ENCODE data around the gene KRT25.
"Not testable (repeated sequence)": the region's sequence is repeated elsewhere in the genome, so short reads cannot be mapped to it uniquely, and the experiment has no call there.

The KRT25 gene

GRCh38 chr17:40777971-40778370, 22.8 kb upstream of the KRT25 start:
- Mint-ChIP-seq H3K27ac (no peak overlapping the region), H3K36me3 (no peaks in the 10 kb centered on the region), H3K9me3 (ENCODE audit: low read depth) (no peaks in the 10 kb centered on the region), H3K4me1 (ENCODE audit: low read depth) (peaks cover 4% of the 10 kb centered on the region), H3K27me3 (peaks cover 32% of the 10 kb centered on the region), H3K4me3 (no peak overlapping the region)

- H3K36me3 Mint-ChIP-seq = no peaks in the 10 kb centered on the region
- no peak overlapping the region for H3K4me3 Mint-ChIP-seq
- H3K27ac Mint-ChIP-seq = no peak overlapping the region
- H3K4me1 Mint-ChIP-seq (ENCODE audit: low read depth) = peaks cover 4% of the 10 kb centered on the region
- H3K9me3 Mint-ChIP-seq (ENCODE audit: low read depth) = no peaks in the 10 kb centered on the region
- H3K27me3 Mint-ChIP-seq = peaks cover 35% of the 10 kb centered on the region
Measured at GRCh38 chr17:40777459-40777858, 22.3 kb upstream of the KRT25 start.

- Mint-ChIP-seq H3K27ac (no peak overlapping the region), H3K9me3 (ENCODE audit: low read depth) (no peaks in the 10 kb centered on the region)
Measured at GRCh38 chr17:40775945-40776344, 20.8 kb upstream of the KRT25 start.

GRCh38 chr17:40772101-40772500, 17.0 kb upstream of the KRT25 start, which contains the start of gene KRT26:
Gene KRT26, minus strand, starts transcription at chr17:40772201. Its CDS starts 88 bp downstream, at chr17:40772113.
- Mint-ChIP-seq H3K36me3 (no peaks in the 10 kb centered on the region), H3K4me1 (ENCODE audit: low read depth) (no peaks in the 10 kb centered on the region), H3K9me3 (ENCODE audit: low read depth) (no peaks in the 10 kb centered on the region), H3K27me3 (peaks cover 27% of the 10 kb centered on the region), H3K27ac (no peak within 1 kb of the TSS), H3K4me3 (no peak within 1 kb of the TSS)

More at GRCh38 chr17:40775945-40776344, 20.8 kb upstream of the KRT25 start:
- Mint-ChIP-seq H3K4me3 (no peak overlapping the region), H3K36me3 (no peaks in the 10 kb centered on the region), H3K27me3 (peaks cover 40% of the 10 kb centered on the region), H3K4me1 (ENCODE audit: low read depth) (peaks cover 4% of the 10 kb centered on the region)

GRCh38 chr17:40765657-40766056, 10.5 kb upstream of the KRT25 start:
- H3K27ac Mint-ChIP-seq = no peak overlapping the region
- H3K4me3 Mint-ChIP-seq = no peak overlapping the region
- peaks cover 10% of the 10 kb centered on the region for H3K9me3 Mint-ChIP-seq (ENCODE audit: low read depth)
- peaks cover 3% of the 10 kb centered on the region for H3K36me3 Mint-ChIP-seq
- H3K27me3 Mint-ChIP-seq = peaks cover 13% of the 10 kb centered on the region
- no peaks in the 10 kb centered on the region for H3K4me1 Mint-ChIP-seq (ENCODE audit: low read depth)

GRCh38 chr17:40763752-40764151, 8.6 kb upstream of the KRT25 start:
- no peak overlapping the region for H3K4me3 Mint-ChIP-seq
- peaks cover 5% of the 10 kb centered on the region for H3K36me3 Mint-ChIP-seq
- H3K27ac Mint-ChIP-seq = no peak overlapping the region
- peaks cover 27% of the 10 kb centered on the region for H3K9me3 Mint-ChIP-seq (ENCODE audit: low read depth)
- H3K4me1 Mint-ChIP-seq (ENCODE audit: low read depth) = no peaks in the 10 kb centered on the region
- H3K27me3 Mint-ChIP-seq = peaks cover 14% of the 10 kb centered on the region

- Mint-ChIP-seq H3K9me3 (ENCODE audit: low read depth) (peaks cover 38% of the 10 kb centered on the region), H3K27me3 (peaks cover 20% of the 10 kb centered on the region), H3K36me3 (peaks cover 5% of the 10 kb centered on the region), H3K4me3 (no peak overlapping the region), H3K27ac (no peak overlapping the region), H3K4me1 (ENCODE audit: low read depth) (no peaks in the 10 kb centered on the region)
Measured at GRCh38 chr17:40760105-40761016, 5.2 kb upstream of the KRT25 start.

GRCh38 chr17:40753804-40754203, 1.3 kb downstream of the KRT25 start:
- Mint-ChIP-seq H3K4me1 (ENCODE audit: low read depth) (no peaks in the 10 kb centered on the region), H3K27ac (no peak overlapping the region), H3K9me3 (ENCODE audit: low read depth) (peaks cover 11% of the 10 kb centered on the region), H3K36me3 (no peaks in the 10 kb centered on the region), H3K4me3 (no peak overlapping the region), H3K27me3 (peaks cover 21% of the 10 kb centered on the region)

- H3K36me3 Mint-ChIP-seq = no peaks in the 10 kb centered on the region
- H3K27ac Mint-ChIP-seq = no peak overlapping the region
- no peaks in the 10 kb centered on the region for H3K4me1 Mint-ChIP-seq (ENCODE audit: low read depth)
- H3K4me3 Mint-ChIP-seq = no peak overlapping the region
- H3K9me3 Mint-ChIP-seq (ENCODE audit: low read depth) = no peaks in the 10 kb centered on the region
- H3K27me3 Mint-ChIP-seq = peaks cover 19% of the 10 kb centered on the region
Measured at GRCh38 chr17:40751065-40751464, 4.1 kb downstream of the KRT25 start.

GRCh38 chr17:40750391-40750790, 4.7 kb downstream of the KRT25 start:
- H3K4me3 Mint-ChIP-seq = no peak overlapping the region
- H3K4me1 Mint-ChIP-seq (ENCODE audit: low read depth) = no peaks in the 10 kb centered on the region
- peaks cover 18% of the 10 kb centered on the region for H3K27me3 Mint-ChIP-seq
- no peaks in the 10 kb centered on the region for H3K36me3 Mint-ChIP-seq
- no peak overlapping the region for H3K27ac Mint-ChIP-seq
- no peaks in the 10 kb centered on the region for H3K9me3 Mint-ChIP-seq (ENCODE audit: low read depth)

- H3K4me1 Mint-ChIP-seq (ENCODE audit: low read depth); H3K4me3 Mint-ChIP-seq; H3K9me3 Mint-ChIP-seq (ENCODE audit: low read depth); H3K27ac Mint-ChIP-seq; H3K36me3 Mint-ChIP-seq: not testable (repeated sequence)
- H3K27me3 Mint-ChIP-seq = peaks cover 21% of the 10 kb centered on the region
Measured at GRCh38 chr17:40748666-40749065, 6.5 kb downstream of the KRT25 start.

- Mint-ChIP-seq H3K9me3 (ENCODE audit: low read depth) (peaks cover 7% of the 10 kb centered on the region), H3K4me1 (ENCODE audit: low read depth) (no peaks in the 10 kb centered on the region), H3K27ac (no peak overlapping the region), H3K27me3 (peaks cover 9% of the 10 kb centered on the region), H3K36me3 (peaks cover 3% of the 10 kb centered on the region), H3K4me3 (no peak overlapping the region)
Measured at GRCh38 chr17:40738553-40738952, 16.6 kb downstream of the KRT25 start.

GRCh38 chr17:40735016-40735415, 20.1 kb downstream of the KRT25 start:
- no peak overlapping the region for H3K4me3 Mint-ChIP-seq
- H3K4me1 Mint-ChIP-seq (ENCODE audit: low read depth) = no peaks in the 10 kb centered on the region
- no peaks in the 10 kb centered on the region for H3K9me3 Mint-ChIP-seq (ENCODE audit: low read depth)
- peaks cover 6% of the 10 kb centered on the region for H3K27me3 Mint-ChIP-seq
- H3K27ac Mint-ChIP-seq = no peak overlapping the region
- no peaks in the 10 kb centered on the region for H3K36me3 Mint-ChIP-seq

- H3K4me1 Mint-ChIP-seq (ENCODE audit: low read depth) = no peaks in the 10 kb centered on the region
- H3K9me3 Mint-ChIP-seq (ENCODE audit: low read depth) = no peaks in the 10 kb centered on the region
- peaks cover 7% of the 10 kb centered on the region for H3K27me3 Mint-ChIP-seq
- no peaks in the 10 kb centered on the region for H3K36me3 Mint-ChIP-seq
- no peak overlapping the region for H3K27ac Mint-ChIP-seq
- no peak overlapping the region for H3K4me3 Mint-ChIP-seq
Measured at GRCh38 chr17:40734018-40734417, 21.1 kb downstream of the KRT25 start.

GRCh38 chr17:40730970-40731369, 24.2 kb downstream of the KRT25 start:
- H3K4me3 Mint-ChIP-seq = no peak overlapping the region
- H3K27ac Mint-ChIP-seq = no peak overlapping the region
- H3K4me1 Mint-ChIP-seq (ENCODE audit: low read depth) = no peaks in the 10 kb centered on the region
- H3K36me3 Mint-ChIP-seq = no peaks in the 10 kb centered on the region
- H3K9me3 Mint-ChIP-seq (ENCODE audit: low read depth) = no peaks in the 10 kb centered on the region
- peaks cover 5% of the 10 kb centered on the region for H3K27me3 Mint-ChIP-seq
